Stimulated activated CD4-positive, alpha-beta T cell treated with anti-CD3 and anti-CD28 coated beads, Interleukin-1b, Interleukin-23, amount 100 ng/mL, for 48 hours (primary cell): ENCODE data around the gene LRBA.
A peak's percentile ranks its signal among the peaks of the same experiment; 100 is the strongest.
"Not testable (repeated sequence)": the region's sequence is repeated elsewhere in the genome, so short reads cannot be mapped to it uniquely, and the experiment has no call there.

ENCODE experiments used
- DNase-seq: peaks from one replicate; pipeline ENCODE4 v3.0.0-alpha.2; 2020

LRBA gene

DNA sequence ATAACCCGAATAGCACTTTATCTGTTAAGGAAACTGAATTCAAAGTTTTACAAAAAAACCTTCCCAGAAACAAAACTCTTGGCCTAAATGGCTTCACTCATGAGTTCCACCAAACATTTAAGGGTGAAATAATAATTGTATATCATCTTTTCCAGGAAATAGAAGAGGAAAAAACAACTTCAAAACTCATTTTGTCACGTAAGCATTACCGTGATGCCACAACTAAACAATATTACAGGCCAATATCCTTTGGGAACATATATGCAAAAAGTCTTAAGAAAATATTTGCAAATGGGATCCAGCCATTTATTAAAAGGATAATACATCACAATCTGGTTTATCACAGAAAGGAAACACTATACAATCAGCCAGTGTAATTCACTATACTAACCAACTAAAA, 563.2 kb downstream of the LRBA start:
- DNase-seq, result no peak

DNA sequence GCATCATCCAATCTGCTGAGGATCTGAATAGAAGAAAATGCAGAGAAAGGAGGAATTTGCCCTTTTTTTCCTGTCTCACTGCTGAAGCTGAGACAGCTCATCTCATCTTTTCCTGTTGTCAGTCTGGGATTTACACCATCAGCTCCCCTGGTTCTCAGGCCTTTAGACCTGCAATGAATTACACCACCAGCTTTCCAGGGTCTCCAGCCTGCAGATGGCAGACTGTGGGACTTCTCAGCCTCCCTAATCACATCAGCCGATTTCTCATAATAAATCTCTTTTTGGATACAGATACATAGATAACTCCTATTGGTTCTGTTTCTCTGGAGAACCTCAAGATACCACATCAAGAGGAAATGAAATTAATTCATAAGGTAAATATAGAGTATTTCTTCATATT, 567.7 kb downstream of the LRBA start:
- no peak for DNase-seq

DNA sequence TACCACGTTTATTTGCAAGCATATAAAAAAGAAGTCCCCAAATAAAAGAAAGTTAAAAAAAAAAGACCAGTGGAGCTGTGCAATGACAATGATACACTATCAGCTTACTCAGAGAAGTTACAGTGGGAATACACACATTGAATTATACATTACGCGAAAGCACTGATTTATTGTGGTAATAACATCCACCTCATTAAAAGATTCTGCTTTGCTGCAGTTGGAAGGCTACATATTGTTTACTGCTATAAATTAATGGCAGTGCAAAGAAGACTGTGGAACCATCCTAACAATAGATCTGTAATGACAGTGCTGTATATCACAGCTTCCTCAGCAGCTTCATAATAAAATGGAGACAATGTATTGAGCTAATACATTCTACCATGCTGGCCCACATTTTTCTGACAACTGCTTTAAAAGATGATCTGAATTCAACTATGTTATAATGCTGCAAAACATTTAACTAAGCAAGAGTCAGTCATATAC, 575.6 kb downstream of the LRBA start:
- DNase-seq, result no peak

DNA sequence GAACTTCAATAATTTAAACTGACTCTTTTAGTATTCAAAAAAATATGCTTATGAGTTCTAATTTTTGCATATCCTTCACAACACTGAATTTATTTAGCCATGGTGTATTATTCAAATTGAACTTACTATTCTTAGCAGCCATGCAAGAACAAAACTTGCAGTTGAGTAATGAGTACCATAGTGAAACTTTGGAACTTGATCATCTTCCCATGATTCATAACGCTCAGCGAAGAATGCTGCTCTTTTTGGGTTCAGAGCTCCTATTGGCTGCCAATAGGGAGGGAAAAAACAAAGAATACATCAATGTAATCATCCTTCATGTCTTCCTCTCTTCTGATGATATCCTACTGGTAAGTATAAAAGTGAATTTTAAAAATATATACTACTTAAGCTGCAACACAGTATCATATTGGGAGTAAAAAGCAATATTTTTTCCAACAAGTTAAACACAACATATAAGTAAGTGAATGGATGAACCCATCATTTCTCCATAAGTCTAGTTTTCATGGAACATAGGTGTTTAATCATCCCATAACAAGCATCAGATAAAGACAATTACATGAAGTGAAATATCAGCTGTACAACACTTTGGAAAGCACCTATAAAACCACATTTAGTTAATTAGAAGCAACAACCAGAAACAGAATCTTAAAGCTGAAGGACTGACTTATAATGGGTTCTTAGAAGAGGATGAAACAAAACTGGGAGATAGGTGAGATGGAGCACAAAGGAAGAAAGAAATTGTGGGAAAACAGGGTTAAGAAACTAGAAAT, 578.3 kb downstream of the LRBA start:
- DNase-seq, result peak; percentile 44

DNA sequence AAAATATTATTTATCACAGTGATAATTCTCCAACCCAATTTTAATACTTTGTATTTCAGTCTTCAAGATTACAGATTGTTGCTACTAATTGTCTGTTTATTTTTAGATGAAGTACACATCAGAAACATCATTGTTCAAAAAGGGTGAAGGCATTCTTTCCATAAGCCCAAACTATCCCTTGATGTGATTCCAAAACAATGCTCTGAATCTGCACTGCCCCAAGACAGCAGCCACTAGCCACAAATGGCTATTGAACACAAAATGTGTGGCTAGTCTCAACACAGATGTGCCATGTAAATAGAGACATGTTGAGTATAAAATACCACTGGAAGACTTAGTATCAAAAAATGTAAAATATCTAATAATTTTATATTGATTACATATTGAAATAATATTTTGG, 583.9 kb downstream of the LRBA start:
- DNase-seq, result no peak

DNA sequence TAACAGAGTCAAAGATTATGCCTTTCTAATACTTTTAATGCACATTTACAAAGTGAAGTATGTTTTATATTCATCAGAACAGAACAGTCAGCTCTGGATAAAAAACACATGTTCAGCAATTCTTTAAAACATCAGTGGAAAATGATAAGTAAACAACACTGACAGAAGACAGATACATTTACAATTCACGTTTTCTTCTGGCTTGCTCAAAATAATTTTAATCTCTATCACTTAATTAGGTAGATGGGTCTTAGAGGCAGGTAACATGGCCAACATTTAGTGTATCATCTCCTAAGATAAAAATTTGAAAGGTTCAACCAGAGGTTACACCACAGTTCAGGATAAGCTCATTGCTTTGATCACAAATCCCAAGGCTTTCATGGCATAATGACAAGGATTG, 589.9 kb downstream of the LRBA start:
- no peak for DNase-seq

DNA sequence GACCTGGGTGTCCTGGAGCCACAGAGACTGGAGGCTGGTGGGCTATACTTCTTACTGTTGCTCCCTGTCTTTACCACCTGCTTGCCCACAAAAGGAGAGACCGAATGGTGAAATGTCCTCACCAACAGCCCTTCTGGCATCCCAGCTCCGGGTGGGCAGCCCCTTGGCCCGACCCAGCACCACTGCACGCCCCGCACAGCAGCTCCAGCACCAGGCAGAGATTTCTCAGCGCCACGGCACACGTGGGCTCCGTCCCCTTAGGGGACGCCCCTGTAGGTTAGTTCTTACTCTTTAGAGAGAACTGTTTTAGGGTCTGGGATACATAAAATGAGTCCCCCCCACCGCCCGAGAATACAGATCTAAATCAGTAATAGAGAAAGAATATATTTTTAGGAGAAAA, 591.6 kb downstream of the LRBA start:
- no peak for DNase-seq

DNA sequence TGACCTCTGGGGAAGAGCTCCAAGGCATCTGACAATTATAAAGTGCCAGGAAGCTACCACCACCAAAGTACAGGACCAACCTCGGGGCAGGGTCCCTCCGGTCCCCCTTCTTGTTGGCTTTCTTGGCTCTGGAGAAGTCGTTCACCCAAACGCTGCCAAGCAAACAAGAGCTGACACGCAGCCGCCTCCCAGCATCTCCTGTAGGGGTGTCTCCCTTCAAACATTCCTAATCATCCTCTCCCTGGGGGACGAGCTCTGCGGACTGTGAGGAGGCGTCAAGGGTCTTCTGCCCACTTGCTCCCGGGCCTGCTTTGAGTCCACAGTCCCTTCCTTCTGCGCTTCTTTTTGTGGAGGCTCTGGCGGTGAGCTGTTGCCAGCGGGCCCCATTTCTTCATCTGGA, 592.0 kb downstream of the LRBA start:
- DNase-seq, result no peak

DNA sequence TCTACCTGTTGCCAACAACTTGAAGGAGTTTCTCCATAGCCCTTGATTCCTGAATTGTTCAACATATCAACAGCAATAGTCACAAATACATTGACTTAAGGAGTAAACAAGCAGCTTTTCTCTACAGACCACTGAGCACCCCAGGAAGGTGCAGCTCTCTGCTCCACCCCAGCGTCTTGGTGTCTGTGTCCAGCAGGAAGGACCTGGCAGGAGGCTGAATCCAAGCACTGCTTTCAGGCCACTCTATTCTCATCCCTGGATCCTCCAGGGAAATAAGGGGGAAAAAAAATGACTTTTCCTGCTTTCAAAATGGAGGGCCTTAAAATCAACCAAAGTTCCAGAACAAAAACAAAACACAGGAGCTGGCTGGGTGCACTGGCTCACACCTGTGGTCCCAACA, 593.5 kb downstream of the LRBA start:
- DNase-seq, result no peak

DNA sequence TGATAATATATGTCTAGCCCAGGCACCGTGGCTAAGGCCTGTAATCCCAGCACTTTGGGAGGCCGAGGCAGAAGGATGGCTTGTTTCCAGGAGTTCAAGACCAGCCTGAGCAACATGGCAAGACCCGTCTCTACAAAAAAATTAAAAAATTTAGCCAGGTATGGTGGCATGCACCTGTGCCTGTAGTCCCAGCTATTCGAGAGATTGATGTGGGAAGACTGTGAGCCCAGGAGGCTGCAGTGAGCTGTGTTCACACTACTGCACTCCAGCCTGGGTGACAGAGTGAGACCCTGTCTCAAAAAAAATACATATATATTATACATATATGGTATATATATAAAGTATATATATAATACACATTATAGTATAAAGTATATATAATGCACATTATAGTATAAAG, 595.1 kb downstream of the LRBA start:
- DNase-seq, result no peak

DNA sequence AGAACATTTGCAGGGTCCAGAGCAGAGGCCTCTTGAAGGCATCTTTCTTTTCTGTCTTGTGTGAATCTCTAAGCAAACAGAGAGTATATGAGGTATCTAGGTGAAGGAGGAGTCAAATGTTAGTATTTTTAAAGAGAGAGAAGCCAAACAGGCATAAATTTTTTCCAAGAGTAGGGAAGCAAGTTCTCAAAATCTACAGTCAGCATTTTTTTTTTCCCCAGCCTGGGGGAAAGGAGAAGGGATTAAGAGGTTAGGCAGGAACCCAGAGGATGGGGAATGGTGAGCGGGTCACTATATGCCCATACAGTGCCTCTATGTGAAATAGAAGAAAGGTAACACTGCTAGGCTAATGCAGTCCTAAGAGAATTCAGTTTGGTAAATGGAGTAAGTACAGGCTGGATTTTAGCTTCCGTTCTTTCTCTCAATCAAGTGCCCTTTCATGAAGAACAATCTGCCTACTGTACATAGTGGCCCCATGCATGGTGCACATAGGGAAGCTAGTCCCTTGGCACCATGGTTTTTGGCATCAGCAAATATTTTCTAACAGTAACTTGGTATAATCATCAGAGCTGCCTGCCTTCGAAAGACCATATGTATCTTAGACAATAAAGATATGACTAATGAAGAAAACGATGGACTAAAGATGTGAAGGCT, 596.2 kb downstream of the LRBA start:
- DNase-seq, result no peak

DNA sequence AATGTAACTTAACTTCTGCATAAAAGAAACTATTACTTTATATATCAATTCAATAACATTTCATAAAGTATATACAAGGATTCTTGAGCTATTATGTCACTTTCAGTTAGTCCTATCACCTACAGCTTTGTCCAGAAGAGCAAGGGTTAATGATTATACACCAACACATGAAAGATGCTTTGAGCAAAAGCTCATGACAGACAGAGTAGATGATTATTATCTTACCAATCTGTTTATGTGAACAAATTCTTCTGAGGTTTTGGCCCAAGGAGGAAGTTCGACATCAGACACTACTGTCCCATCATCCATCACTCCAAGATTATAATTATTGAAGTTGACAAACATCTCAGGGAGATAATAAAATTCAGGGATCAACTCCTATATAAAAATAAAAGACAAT, 599.9 kb downstream of the LRBA start:
- DNase-seq, result no peak

DNA sequence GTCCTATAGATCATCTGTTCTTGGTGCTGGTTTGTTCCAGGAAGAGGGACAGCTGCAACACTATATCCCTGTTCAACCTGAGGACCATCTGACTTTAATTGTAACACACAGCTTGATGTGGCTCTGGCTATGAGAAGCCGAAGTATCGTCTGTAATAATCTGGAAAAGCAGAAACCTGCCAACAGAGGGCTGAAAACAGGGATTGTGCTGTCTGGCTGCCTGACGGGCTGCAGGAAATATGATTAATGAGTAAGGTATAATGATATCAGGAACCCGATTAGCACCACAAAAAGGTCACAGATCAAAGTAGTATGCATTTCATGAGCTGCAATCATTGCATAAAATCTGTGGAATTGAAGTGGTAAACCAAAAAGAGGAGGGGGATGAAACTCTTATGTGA, 603.6 kb downstream of the LRBA start:
- no peak for DNase-seq

DNA sequence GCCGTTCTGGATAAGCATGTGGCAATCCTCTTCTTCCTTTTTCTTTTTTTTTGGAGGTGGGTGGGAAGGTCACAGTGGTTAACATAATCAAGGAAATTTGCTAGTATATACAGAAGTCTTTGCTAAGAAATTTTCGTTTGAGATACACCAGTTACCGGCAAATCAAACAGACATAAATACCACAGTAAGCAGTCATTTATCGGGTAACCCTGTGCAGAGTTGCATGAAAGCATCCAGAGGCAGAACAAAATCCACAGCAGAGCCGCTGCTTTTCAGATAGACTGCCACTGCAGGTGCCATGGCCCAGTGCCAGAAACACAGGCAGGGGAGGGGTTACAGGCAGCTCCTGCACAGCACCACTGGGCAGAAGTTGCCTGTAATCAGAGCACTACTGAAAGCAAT, 612.2 kb downstream of the LRBA start:
- peak; percentile 42 for DNase-seq

DNA sequence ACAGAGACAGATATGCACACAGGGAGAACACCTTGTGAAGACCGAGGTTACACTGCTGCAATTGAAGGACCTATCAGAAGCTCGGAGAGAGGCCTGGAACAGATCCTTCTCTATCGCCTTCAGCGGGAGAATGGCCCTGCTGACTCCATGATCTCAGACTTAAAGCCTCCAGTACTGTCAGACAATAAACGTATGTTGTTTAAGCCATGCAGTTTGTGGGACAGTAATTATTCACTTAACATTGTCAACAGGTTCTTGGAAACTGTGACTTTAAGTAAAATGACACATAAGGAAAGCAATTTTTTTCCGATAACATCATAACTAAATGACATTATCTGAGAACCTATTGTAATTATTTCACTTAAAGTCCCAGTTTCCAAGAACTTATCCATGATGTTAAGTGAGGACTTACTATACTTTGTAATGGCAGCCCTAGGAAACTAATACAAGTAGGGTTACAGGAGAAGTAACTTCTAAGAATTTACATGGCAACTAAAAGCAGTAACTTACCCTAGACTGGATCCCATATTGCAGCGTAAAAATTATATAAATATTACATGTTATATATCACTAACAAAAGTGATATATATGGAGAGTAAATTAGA, 613.9 kb downstream of the LRBA start:
- DNase-seq, result no peak

DNA sequence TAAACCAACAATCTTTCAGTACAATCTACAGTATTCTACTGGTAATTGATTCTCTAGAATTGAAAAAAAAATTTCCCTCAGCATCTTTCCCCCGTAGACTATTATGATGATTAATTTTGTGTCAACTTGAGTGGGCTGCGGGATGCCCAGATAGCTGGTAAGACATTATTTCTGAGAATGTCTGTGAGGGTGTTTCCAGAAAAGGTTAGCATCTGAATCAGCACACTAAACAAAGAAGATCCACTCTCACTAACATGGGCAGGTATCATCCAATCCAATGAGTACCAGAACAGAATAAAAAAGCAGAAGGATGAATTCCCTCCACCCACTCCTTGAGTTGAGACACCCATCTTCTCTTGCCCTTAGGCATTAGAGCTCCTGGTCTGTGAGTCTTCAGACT, 619.2 kb downstream of the LRBA start:
- DNase-seq, result peak; percentile 41

DNA sequence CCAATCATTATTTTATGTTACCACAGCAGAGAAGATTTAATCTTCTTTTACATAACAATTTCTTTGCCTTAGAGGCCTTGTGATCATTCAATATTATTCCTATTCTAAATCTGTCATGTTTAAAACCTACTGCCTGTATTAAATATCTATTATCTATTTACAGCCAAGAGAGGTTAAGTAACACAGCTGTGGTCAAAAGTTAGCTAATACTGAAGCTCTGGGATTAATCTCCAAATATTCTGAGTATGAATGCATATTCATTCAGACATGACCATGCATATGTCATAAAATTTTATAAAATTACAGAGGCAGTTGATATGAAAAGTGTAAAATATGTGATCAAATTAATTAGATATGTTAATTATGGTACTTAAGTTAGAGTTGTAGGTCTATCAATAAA, 621.0 kb downstream of the LRBA start:
- no peak for DNase-seq

DNA sequence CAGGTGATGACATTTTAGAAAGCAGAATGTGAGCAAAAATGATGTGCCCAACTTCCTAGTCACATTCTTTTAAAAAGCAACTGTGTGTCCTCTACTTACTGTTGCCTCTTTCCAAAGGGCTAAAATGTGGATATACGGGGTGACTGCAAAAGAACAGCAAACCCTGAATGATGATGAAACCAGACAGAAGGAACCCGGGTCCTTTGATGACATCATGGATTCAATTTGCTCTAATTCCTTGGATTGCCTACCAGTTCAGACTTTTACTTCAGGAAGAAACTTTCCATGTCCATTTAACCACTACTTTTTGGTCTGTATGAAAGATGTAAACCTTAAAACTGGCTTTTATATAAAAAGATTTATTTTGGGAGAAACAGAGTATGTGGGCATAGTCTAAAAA, 624.0 kb downstream of the LRBA start:
- no peak for DNase-seq

DNA sequence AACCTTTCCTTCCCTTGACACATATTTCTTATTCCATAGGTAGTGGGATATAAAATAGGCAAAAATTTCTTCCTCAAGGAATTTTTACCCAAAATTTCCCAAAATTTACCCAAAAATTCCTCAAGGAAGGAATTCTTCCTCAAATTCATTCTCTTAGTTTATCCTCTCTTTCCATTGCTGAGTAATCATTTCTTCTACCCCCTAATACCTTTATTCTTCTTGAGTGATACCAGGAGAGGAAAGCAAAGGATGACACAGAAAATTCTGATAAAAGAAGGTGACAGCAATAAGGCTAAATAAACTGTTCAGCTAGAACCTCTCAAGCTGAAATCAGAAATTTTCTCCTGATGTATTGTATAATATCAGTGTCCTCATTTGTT, 624.6 kb downstream of the LRBA start:
- DNase-seq, result no peak

DNA sequence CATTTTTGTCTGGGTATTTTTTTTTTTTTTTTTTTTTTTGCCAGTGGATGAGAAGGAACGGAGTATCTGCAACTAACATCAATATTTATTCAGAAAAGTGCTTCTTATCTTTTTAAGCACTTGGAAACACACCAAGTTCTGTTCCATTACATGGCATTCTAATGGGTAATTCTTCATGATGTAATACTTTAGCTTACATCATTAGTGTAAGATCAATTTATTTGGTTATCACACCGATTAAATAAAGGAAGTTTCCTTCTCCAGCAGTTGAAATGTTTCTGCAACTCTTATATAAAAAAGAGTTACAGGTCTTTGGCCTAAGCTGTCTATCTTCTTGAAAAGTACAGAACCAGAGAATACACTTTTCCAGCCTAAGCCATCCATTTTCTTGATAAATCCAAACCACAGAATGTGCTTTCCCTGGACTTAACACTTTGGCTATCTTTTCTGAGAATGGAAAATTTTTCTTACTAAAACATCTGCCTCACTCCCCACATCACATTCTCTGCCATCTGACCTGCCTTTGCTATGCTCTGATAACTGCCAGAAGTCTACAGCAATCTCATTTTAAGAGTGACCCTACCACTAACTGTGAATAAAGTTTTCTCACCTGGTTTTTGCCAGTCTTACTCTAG, 625.1 kb downstream of the LRBA start:
- no peak for DNase-seq

DNA sequence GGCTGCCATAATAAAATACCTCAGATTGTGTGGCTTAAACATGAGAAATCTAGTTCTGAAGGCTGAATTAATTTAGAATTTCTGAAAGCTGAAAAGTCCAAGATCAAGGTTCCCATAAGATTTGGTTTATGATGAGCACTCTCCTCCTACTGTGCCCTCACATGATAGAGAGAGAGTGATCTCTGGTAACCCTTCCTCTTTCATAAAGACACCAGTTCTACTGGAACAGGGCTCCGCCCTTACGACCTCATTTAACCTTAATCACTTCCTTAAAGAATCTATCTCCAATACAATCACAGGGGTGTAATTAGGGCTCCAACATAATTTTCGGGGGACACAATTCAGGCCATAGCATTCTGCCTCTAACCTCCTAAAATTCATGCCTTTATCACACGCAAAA, 627.1 kb downstream of the LRBA start:
- DNase-seq, result no peak

DNA sequence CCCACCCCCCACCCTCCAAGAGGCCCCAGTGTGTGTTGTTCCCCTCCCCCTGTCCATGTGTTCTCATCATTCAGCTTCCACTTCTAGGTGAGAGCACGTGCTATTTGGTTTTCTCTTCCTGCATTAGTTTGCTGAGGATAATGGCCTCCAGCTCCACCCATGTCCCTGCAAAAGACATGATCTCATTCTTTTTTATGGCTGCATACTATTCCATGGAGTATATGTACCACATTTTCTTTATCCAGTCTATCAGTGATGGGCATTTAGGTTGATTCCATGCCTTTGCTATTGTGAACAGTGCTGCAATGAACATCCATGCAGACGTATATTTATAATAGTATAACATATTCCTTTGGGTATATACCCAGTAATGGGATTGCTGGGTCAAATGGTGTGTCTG, 628.7 kb downstream of the LRBA start:
- not testable (repeated sequence) for DNase-seq

DNA sequence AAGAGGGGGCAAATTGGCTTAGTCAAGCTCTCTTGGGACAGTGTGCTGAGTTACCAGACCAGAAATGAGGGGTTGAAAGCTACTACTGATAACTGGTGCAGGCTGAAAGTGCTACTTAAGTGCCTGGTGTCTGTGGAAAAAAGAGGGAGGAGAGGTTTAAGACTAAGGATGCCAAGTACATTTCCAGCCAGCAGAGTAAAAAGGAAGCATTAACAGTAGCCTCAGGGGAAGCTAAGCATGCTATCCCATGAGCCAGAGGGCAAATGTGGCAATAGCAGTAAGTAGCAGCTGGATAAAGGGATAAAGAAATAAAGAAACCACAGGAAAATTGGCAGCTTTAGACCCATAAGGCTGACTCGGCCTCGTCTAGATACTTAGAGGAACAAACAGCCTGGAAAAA, 629.5 kb downstream of the LRBA start:
- DNase-seq, result no peak

DNA sequence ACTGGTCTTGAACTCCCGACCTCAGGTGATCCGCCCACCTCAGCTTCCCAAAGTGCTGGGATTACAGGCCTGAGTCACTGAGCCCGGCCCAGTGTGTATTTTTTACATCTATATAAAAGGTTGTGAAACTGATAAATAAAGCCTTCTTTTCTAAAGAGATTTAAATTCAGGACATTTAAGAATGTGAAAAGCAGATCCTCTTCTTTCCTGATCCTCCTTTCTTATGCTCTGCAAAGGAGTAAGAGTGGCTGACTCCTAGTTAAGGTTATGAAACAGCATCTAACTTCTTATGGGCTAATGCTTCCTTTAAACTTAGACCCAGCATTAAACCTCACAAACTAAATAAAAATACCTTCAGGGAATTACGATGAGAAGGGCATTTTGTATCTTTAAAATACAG, 630.8 kb downstream of the LRBA start:
- no peak for DNase-seq
